H9 (cell line): Measurements from ENCODE around the gene PHACTR1. TPM values are rescaled to one million over a fixed set of nuclear protein-coding genes. Genes with fewer than 3 reads are reported as not detected.
A peak's percentile ranks its signal among the peaks of the same experiment; 100 is the strongest.

Experiments used
- DNase-seq: peaks from one replicate; pipeline ENCODE4 v3.0.0-alpha.2; 2017
- H2AFZ ChIP-seq: one replicate; pipeline ENCODE4 v1.6.1; 2013; ENCODE audit warnings: mild to moderate bottlenecking, low read length, control low read depth, moderate library complexity
- H2AK5ac ChIP-seq: 2 replicates; pipeline ENCODE4 v1.6.1; 2013; ENCODE audit warnings: low read length, control low read depth, mixed read lengths; ENCODE audit not compliant: insufficient read length
- H2BK120ac ChIP-seq: one replicate; pipeline ENCODE4 v1.6.1; 2013; ENCODE audit warnings: low read depth, mild to moderate bottlenecking, low read length, control low read depth, inconsistent platforms; ENCODE audit not compliant: poor library complexity, severe bottlenecking
- H2BK12ac ChIP-seq: 2 replicates; pipeline ENCODE4 v1.6.1; 2013; ENCODE audit warnings: low read length, control low read depth, mixed read lengths, low read depth; ENCODE audit not compliant: insufficient read length
- H2BK15ac ChIP-seq: 2 replicates; pipeline ENCODE4 v1.6.1; 2013; ENCODE audit warnings: low read depth, low read length, control low read depth
- H2BK20ac ChIP-seq: one replicate; pipeline ENCODE4 v1.6.1; 2013; ENCODE audit warnings: low read depth, mild to moderate bottlenecking, low read length, control low read depth, inconsistent platforms; ENCODE audit not compliant: poor library complexity, severe bottlenecking
- H2BK5ac ChIP-seq: 2 replicates; pipeline ENCODE4 v1.6.1; 2013; ENCODE audit warnings: low read length, control low read depth, mixed read lengths; ENCODE audit not compliant: insufficient read length
- H3K14ac ChIP-seq: 2 replicates; pipeline ENCODE4 v1.6.1; 2013; ENCODE audit warnings: low read length, control low read depth; ENCODE audit not compliant: insufficient read depth
- H3K18ac ChIP-seq: 2 replicates; pipeline ENCODE4 v1.6.1; 2013; ENCODE audit warnings: low read depth, mild to moderate bottlenecking, mixed read lengths, low read length, control low read depth; ENCODE audit not compliant: insufficient read length
- H3K23ac ChIP-seq: 2 replicates; pipeline ENCODE4 v1.6.1; 2013; ENCODE audit warnings: low read length, control low read depth, mixed read lengths, low read depth; ENCODE audit not compliant: insufficient read length
- H3K23me2 ChIP-seq: 2 replicates; pipeline ENCODE4 v1.6.1; 2013; ENCODE audit warnings: low read depth, mild to moderate bottlenecking, mixed read lengths, low read length, control low read depth; ENCODE audit not compliant: insufficient read length, poor library complexity, severe bottlenecking
- H3K27ac ChIP-seq: 2 replicates; pipeline ENCODE4 v1.5.1; 2013; ENCODE audit warnings: low read length, control low read depth, mixed read lengths, low read depth; ENCODE audit not compliant: insufficient read length
- H3K27me3 ChIP-seq: 2 replicates; pipeline ENCODE4 v1.6.1; 2013; ENCODE audit warnings: low read length, control low read depth, inconsistent platforms; ENCODE audit not compliant: insufficient read depth
- H3K4ac ChIP-seq: 2 replicates; pipeline ENCODE4 v1.6.1; 2013; ENCODE audit warnings: low read depth, mild to moderate bottlenecking, control low read depth, inconsistent platforms, low read length, moderate library complexity
- H3K4me1 ChIP-seq: 2 replicates; pipeline ENCODE4 v1.6.1; 2013; ENCODE audit warnings: low read length, control low read depth, inconsistent platforms; ENCODE audit not compliant: insufficient read depth
- H3K4me2 ChIP-seq: 2 replicates; pipeline ENCODE4 v1.6.1; 2013; ENCODE audit warnings: low read length, control low read depth, mixed read lengths; ENCODE audit not compliant: insufficient read length, insufficient read depth
- H3K56ac ChIP-seq: 2 replicates; pipeline ENCODE4 v1.6.1; 2013; ENCODE audit warnings: low read depth, mild to moderate bottlenecking, mixed read lengths, low read length, control low read depth; ENCODE audit not compliant: insufficient read length
- H3K79me1 ChIP-seq: 2 replicates; pipeline ENCODE4 v1.6.1; 2013; ENCODE audit warnings: low read depth, mild to moderate bottlenecking, moderate library complexity, low read length, control low read depth, inconsistent platforms; ENCODE audit not compliant: insufficient read depth, poor library complexity, severe bottlenecking
- H3K79me2 ChIP-seq: 2 replicates; pipeline ENCODE4 v1.6.1; 2013; ENCODE audit warnings: low read length, control low read depth, inconsistent platforms; ENCODE audit not compliant: insufficient read depth
- H3K9ac ChIP-seq: 2 replicates; pipeline ENCODE4 v1.6.1; 2013; ENCODE audit warnings: low read length, control low read depth, mixed read lengths; ENCODE audit not compliant: insufficient read length; ENCODE audit errors: extremely low read depth
- H3K9me3 ChIP-seq: one replicate; pipeline ENCODE4 v1.6.1; 2013; ENCODE audit warnings: low read depth, low read length, inconsistent platforms; ENCODE audit not compliant: control insufficient read depth
- H3T11ph ChIP-seq: one replicate; pipeline ENCODE4 v1.6.1; 2013; ENCODE audit warnings: mild to moderate bottlenecking, low read length, control low read depth, inconsistent platforms
- H4K20me1 ChIP-seq: one replicate; pipeline ENCODE4 v1.6.1; 2013; ENCODE audit not compliant: control insufficient read depth, insufficient read length, insufficient read depth
- H4K5ac ChIP-seq: 2 replicates; pipeline ENCODE4 v1.6.1; 2013; ENCODE audit warnings: low read depth, mild to moderate bottlenecking, mixed read lengths, low read length, control low read depth; ENCODE audit not compliant: insufficient read length
- H4K8ac ChIP-seq: replicated peaks from 2 replicates; pipeline ENCODE4 v1.6.1; 2013; ENCODE audit warnings: low read length, control low read depth, mixed read lengths, low read depth; ENCODE audit not compliant: insufficient read length
- H4K91ac ChIP-seq: 2 replicates; pipeline ENCODE4 v1.6.1; 2013; ENCODE audit warnings: low read depth, mild to moderate bottlenecking, moderate library complexity, mixed read lengths, low read length, control low read depth; ENCODE audit not compliant: insufficient read length
- H3K27ac Mint-ChIP-seq, 3 experiments: 2 replicates in 2 of 3; 3 replicates in 1 of 3; pipeline ENCODE4 v1.8.0; 2020 to 2021; ENCODE audit warnings: mixed read lengths in 3 of 3, mild to moderate bottlenecking in 1 of 3, moderate library complexity in 1 of 3
- H3K27me3 Mint-ChIP-seq: 2 replicates; pipeline ENCODE4 v1.8.0; 2021; ENCODE audit warnings: low read depth, mild to moderate bottlenecking, moderate library complexity, mixed read lengths
- H3K36me3 Mint-ChIP-seq, 3 experiments: 2 replicates in 2 of 3; 3 replicates in 1 of 3; pipeline ENCODE4 v1.8.0; 2020 to 2021; ENCODE audit warnings: low read depth in 3 of 3, mixed read lengths in 3 of 3; ENCODE audit not compliant: insufficient read depth in 1 of 3
- H3K4me1 Mint-ChIP-seq, 2 experiments: 2 replicates each; pipeline ENCODE4 v1.8.0; 2020; ENCODE audit warnings: mixed read lengths in 2 of 2
- H3K4me3 Mint-ChIP-seq, 2 experiments: 2 replicates in 1 of 2; 3 replicates in 1 of 2; pipeline ENCODE4 v1.8.0; 2020 to 2021; ENCODE audit warnings: mild to moderate bottlenecking in 2 of 2, mixed read lengths in 2 of 2, moderate library complexity in 1 of 2
- H3K9me3 Mint-ChIP-seq, 2 experiments: 2 replicates in 1 of 2; 3 replicates in 1 of 2; pipeline ENCODE4 v1.8.0; 2020; ENCODE audit warnings: mild to moderate bottlenecking in 2 of 2, mixed read lengths in 2 of 2, moderate library complexity in 1 of 2
- CTCF ChIP-seq: fragments of 200-600 bp; sonication (generic); conservative IDR thresholded peaks from 3 replicates; pipeline ENCODE4 v1.8.0; 2021; ENCODE audit warnings: antibody characterized with exemption, mild to moderate bottlenecking
- WGBS: extraction: QIAGEN DNeasy Blood & Tissue Kit; methylation state at CpG from one replicate; pipeline ENCODE4 v1.1.7; 2013; ENCODE audit warnings: missing lambda C conversion rate, low lambda C conversion rate, mixed read lengths; ENCODE audit not compliant: insufficient read length; ENCODE audit errors: extremely low coverage; 5-methylcytosine and 5-hydroxymethylcytosine counted together
- total RNA-seq: library from RNA; stranded (reverse); gene quantifications from 2 replicates; pipeline ENCODE4 v1.2.1, GENCODE V29; 2021

Gene PHACTR1
- total RNA-seq, 1 experiment from 2014 or later, result 15.9 TPM

GRCh38 chr6:13296536-13296997 lies 580.0 kb downstream of the PHACTR1 start:
- DNase-seq, result no peak
- no CpG with 5 or more reads among the region's 9 CpGs for WGBS

More at GRCh38 chr6:13296536-13296997, 580.0 kb downstream of the PHACTR1 start:
- no peak overlapping the region for H3K56ac ChIP-seq
- no peak overlapping the region for H2BK5ac ChIP-seq
- no peak overlapping the region for H3K4me2 ChIP-seq
- H3K9me3 ChIP-seq, result no peaks in the 10 kb centered on the region
- H3K9ac ChIP-seq, result no peak overlapping the region
- no peak overlapping the region for H2BK20ac ChIP-seq
- H2AFZ ChIP-seq, result no peak overlapping the region
- no peak overlapping the region for H3T11ph ChIP-seq
- H2BK120ac ChIP-seq, result no peak overlapping the region
- peaks cover 26 to 62% (median 52%) of the 10 kb centered on the region in 3 experiments; a peak in 6 of 7 replicates for H3K36me3 Mint-ChIP-seq
- no peak overlapping the region for H3K4ac ChIP-seq
- H3K4me1 Mint-ChIP-seq, result peaks cover 0 to 3% of the 10 kb centered on the region in 2 experiments; a peak in 1 of 4 replicates
- H3K9me3 Mint-ChIP-seq, result no peaks in the 10 kb centered on the region
- H3K23me2 ChIP-seq, result no peaks in the 10 kb centered on the region
- no peak for TF ChIP-seq CTCF
- H4K5ac ChIP-seq, result no peak overlapping the region
- no peak overlapping the region for H3K4me3 Mint-ChIP-seq
- peak overlapping the region in 1 of 3 experiments; percentile 86; a peak in 3 of 7 replicates for H3K27ac Mint-ChIP-seq
- H3K27ac ChIP-seq, result no peak overlapping the region
- no peaks in the 10 kb centered on the region for H3K27me3 ChIP-seq
- no peaks in the 10 kb centered on the region for H4K20me1 ChIP-seq
- H3K18ac ChIP-seq, result no peak overlapping the region
- H3K23ac ChIP-seq, result no peak overlapping the region
- H3K14ac ChIP-seq, result no peak overlapping the region; the same call in 1 of the 2 replicates
- H3K27me3 Mint-ChIP-seq, result no peaks in the 10 kb centered on the region
- no peaks in the 10 kb centered on the region for H3K4me1 ChIP-seq
- no peak overlapping the region for H4K91ac ChIP-seq
- no peaks in the 10 kb centered on the region for H3K79me2 ChIP-seq
- no peak overlapping the region for H2BK15ac ChIP-seq
- no peak overlapping the region for H2BK12ac ChIP-seq
- H4K8ac ChIP-seq, result no peak overlapping the region
- no peaks in the 10 kb centered on the region for H3K79me1 ChIP-seq
- no peak overlapping the region for H2AK5ac ChIP-seq
